ENCODE results near the gene SARS2. TPM values are rescaled to one million over a fixed set of nuclear protein-coding genes. Genes with fewer than 3 reads are reported as not detected.

The SARS2 gene
- total RNA-seq, 4 donors from 2014 or later: 18.2 to 134 (median 38.4) TPM

DNA sequence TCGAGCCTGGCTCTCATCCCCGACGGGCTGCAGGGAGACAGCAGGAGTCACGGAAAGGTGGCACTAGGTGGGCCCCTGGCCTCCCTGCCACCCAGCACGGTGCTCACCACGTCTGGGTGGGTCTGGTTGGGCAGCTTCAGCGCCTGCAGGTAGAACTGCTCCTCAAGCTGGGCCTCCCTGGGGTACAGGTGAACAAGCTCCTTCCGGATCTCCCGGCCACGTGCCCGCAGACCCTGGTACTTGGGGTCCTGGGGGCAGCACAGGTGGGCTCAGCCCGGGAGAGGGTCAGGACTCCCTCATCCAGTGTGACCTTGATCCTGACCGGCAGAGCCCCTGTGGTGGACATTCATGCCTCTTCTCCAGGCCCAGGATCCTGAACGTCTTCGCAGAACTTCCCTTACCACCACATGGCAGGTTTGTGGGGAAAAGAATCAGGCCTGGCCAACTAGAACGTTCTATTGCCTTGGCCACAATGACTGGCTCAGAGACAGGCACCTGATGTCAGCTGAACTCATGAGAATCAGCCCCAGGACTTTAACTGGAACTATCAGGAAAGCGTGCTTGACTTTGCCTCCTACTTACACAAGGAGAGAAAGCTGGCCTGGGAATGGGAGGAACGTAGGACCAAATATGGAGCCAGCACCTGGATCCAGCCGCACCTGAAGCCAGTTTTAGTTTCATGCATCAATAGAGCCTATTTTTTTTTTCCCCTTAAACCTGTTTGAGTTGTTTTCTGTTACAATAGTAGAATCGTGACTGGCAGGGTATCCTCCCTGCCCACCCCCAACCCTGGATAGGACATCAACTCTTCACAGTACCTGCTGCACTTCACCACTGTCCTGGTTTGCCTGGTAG is 8.9 kb downstream of the SARS2 start:
- H3K27ac ChIP-seq: no peak overlapping the region
- H3K4me3 ChIP-seq: no peak overlapping the region
- TF ChIP-seq CTCF (IDR thresholded peaks at IDR 0.05) (no peak), POLR2A (IDR thresholded peaks at IDR 0.05) (no peak)
- no peaks in the 10 kb centered on the region for H3K9me3 ChIP-seq
- DNase-seq: peak in 1 of 3 donors; percentile 39
- H3K27me3 ChIP-seq: no peaks in the 10 kb centered on the region
- no peaks in the 10 kb centered on the region for H3K4me1 ChIP-seq
- peaks cover 0 to 30% (median 0%) of the 10 kb centered on the region in 3 donors for H3K36me3 ChIP-seq

DNA sequence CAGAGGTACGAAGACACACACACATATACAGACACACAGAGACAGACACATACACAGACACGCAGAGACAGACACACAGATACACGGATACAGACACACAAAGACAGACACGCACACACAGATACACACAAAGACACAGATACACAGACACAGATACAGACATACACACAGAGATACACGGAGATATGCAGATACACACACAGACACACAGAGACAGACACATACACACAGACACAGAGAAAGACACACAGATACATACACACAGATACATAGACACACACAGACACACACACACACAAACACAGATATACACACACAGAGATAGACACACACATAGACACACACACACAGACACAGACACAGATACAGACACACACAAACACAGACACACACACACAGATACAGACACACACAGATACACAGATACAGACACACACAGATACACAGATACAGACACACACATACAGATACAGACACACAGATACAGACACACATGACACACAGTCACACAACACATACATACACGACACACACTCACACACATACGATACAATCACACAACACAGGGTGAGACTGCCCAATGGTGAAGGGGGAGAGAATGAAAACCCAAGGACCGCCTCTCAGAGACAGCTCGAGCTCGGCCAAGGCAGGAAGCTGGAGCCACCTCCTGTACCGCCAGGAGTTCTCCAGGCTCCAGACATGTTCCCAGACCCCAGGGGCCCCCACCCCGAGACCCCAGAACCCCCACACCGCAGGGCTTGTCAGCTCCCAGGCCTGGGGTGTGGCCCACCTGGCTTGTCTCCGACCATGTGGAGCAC is 9.8 kb downstream of the SARS2 start:
- Histone ChIP-seq H3K9me3 (no peaks in the 10 kb centered on the region), H3K27ac (no peak overlapping the region), H3K36me3 (peaks cover 0 to 30% (median 0%) of the 10 kb centered on the region in 3 donors), H3K4me1 (no peaks in the 10 kb centered on the region), H3K27me3 (no peaks in the 10 kb centered on the region), H3K4me3 (no peak overlapping the region)
- DNase-seq: no peak
- TF ChIP-seq CTCF (IDR thresholded peaks at IDR 0.05): no peak
- no peak for TF ChIP-seq POLR2A (IDR thresholded peaks at IDR 0.05)

- no peaks in the 10 kb centered on the region for H3K27me3 ChIP-seq
- H3K27ac ChIP-seq: no peak overlapping the region
- peak in 1 of 3 donors; percentile 19 for DNase-seq
- no peak overlapping the region for H3K4me3 ChIP-seq
- peaks cover 0 to 24% (median 0%) of the 10 kb centered on the region in 3 donors for H3K36me3 ChIP-seq
- TF ChIP-seq POLR2A (IDR thresholded peaks at IDR 0.05): no peak
- TF ChIP-seq CTCF (IDR thresholded peaks at IDR 0.05): no peak
- no peaks in the 10 kb centered on the region for H3K9me3 ChIP-seq
- no peaks in the 10 kb centered on the region for H3K4me1 ChIP-seq
Measured at GRCh38 chr19:38919837-38920601, 10.5 kb downstream of the SARS2 start.

DNA sequence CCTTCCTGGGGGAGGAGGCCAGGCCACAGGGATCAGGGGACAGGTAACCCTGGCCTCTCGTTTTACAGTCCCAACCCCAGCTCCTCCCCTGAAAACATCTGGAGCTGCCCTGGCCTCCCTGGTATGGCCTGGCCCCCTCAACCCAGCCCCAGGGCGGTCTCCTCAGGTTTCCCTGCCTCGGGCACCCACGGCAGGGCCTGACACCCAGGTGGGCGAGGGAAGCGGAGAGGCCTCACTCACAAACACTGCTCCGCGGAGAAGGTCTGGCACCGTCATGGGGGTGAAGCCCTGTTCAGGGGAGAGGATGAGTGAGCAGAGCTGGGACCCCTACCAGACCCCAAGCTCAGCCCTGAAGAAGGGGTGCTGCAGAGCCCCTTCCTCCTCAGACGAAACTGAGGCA is 12.0 kb downstream of the SARS2 start:
- H3K27me3 ChIP-seq: no peaks in the 10 kb centered on the region
- peak in 1 of 3 donors; percentile 47 for DNase-seq

More for the DNA sequence above, 12.0 kb downstream of the SARS2 start:
- Histone ChIP-seq H3K27ac (no peak overlapping the region), H3K4me3 (no peak overlapping the region), H3K9me3 (no peaks in the 10 kb centered on the region), H3K4me1 (no peaks in the 10 kb centered on the region), H3K36me3 (peaks cover 0 to 15% (median 0%) of the 10 kb centered on the region in 3 donors)
- TF ChIP-seq CTCF (IDR thresholded peaks at IDR 0.05): no peak
- TF ChIP-seq POLR2A (IDR thresholded peaks at IDR 0.05): no peak

Data from Peyer's patch (tissue), 4 donors.